Measurements from ENCODE around the gene RNF8. TPM values are rescaled to one million over a fixed set of nuclear protein-coding genes. Genes with fewer than 3 reads are reported as not detected.

RNF8 gene
- total and polyA plus RNA-seq, 2 donors (not counting 3 experiments of a cell fraction or from before 2014, with no cell fraction given): 16.6 to 27.3 TPM

DNA sequence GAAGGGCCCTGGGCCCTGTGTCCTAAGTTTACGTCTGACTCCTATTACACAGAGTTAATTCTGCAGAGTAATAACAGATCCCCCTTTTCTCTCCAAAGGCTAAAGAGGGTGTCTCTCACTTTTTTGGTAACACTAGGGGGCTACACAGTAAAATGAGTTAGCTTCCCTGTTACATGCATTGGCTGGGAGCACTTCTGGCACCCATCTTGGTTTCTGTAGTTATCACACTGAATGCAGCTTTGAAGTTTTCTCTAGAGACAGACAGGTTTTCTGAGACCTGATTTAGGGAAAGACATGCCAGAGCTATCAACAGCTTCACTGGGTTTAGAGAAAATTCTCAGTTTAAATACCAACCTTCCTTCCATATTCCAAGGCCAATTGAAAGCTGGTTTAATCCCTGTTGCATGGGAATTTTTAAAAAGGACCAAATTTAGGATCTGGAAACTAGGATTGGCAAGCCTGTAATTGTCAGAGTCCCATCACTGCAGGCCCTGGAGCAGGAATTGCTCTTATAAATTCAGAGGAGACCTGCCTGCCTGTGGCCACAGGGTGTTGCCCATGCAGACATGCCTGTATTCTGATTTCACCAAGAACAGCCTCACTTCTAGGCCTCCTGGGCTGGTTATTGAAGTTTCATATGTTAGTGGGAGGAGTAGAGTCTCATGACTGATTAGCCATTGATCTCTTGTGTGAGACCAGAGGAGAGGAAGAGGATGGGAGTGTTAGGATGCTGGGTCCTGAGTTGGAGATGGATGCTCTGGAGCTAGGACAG lies 29.4 kb downstream of the RNF8 start:
- FAIRE-seq (no peak), DNase-seq (ENCODE audit: low read depth, low spot score) (no peak)
- H3K4me1 ChIP-seq (ENCODE audit: control insufficient read depth, extremely low read depth, insufficient read depth, low read length): no peaks in the 10 kb centered on the region
- POLR2A ChIA-PET: no interaction called here
- dilution Hi-C loops (cut with MboI; ENCODE audit: extremely low pct_ligation_motif_present, low sequenced_read_pairs) (no loop called here), intact Hi-C loops (cut with micrococcal nuclease) (loop anchor here (2.0 kb wide), 1 partner anchor 310 kb away; no protein-coding TSS in a partner anchor)
- H2AFZ ChIP-seq (ENCODE audit: low read depth, low read length): no peak overlapping the region
- no peaks in the 10 kb centered on the region for H4K20me1 ChIP-seq (replicated peaks; ENCODE audit: control insufficient read depth, extremely low read depth, insufficient read depth, low read length)
- no peak overlapping the region for H3K4me3 ChIP-seq (replicated peaks in 1 of 3; ENCODE audit: insufficient read depth in 1 of 3, low read depth in 1 of 3, low read length in 3 of 3)
- H3K9me3 ChIP-seq (replicated peaks; ENCODE audit: control insufficient read depth, insufficient read depth, low read length): no peaks in the 10 kb centered on the region
- H3K27me3 ChIP-seq (ENCODE audit: control insufficient read depth in 2 of 2, insufficient read depth in 2 of 2, low read length in 2 of 2): no peaks in the 10 kb centered on the region
- BruUV-seq (replicated peaks): no TSS peak
- H3K9me1 ChIP-seq (replicated peaks; ENCODE audit: control insufficient read depth, extremely low read depth, insufficient read depth, low read length): no peaks in the 10 kb centered on the region
- peaks cover 0 to 4% of the 10 kb centered on the region in 2 experiments for H3K36me3 ChIP-seq (ENCODE audit: control insufficient read depth in 2 of 2, extremely low read depth in 1 of 2, insufficient read depth in 2 of 2, low read length in 2 of 2)
- CTCF ChIA-PET: interaction anchor here (1.1 to 1.9 kb wide), 6 partner anchors 8 to 183 kb away, joined by 3 to 10 read pairs (median 4); no protein-coding TSS in a partner anchor
- no peak overlapping the region for H3K4me2 ChIP-seq (ENCODE audit: insufficient read depth, low read length)
- H3K9ac ChIP-seq (replicated peaks; ENCODE audit: extremely low read depth, insufficient read depth, low read length): no peak overlapping the region
- TF ChIP-seq EZH2 (IDR thresholded peaks at IDR 0.05; ENCODE audit: borderline replicate concordance, low read depth, low read length, severe bottlenecking): no peak
- no peak for TF ChIP-seq JUN (IDR thresholded peaks at IDR 0.05; ENCODE audit: borderline replicate concordance, insufficient read depth, insufficient read length, low read depth)
- TF ChIP-seq POLR2A (IDR thresholded peaks at IDR 0.05; ENCODE audit: low read depth, low read length): no peak
- TF ChIP-seq FOS (IDR thresholded peaks at IDR 0.05; ENCODE audit: borderline replicate concordance, insufficient read depth, low read length): no peak
- TF ChIP-seq, protein P1, sequence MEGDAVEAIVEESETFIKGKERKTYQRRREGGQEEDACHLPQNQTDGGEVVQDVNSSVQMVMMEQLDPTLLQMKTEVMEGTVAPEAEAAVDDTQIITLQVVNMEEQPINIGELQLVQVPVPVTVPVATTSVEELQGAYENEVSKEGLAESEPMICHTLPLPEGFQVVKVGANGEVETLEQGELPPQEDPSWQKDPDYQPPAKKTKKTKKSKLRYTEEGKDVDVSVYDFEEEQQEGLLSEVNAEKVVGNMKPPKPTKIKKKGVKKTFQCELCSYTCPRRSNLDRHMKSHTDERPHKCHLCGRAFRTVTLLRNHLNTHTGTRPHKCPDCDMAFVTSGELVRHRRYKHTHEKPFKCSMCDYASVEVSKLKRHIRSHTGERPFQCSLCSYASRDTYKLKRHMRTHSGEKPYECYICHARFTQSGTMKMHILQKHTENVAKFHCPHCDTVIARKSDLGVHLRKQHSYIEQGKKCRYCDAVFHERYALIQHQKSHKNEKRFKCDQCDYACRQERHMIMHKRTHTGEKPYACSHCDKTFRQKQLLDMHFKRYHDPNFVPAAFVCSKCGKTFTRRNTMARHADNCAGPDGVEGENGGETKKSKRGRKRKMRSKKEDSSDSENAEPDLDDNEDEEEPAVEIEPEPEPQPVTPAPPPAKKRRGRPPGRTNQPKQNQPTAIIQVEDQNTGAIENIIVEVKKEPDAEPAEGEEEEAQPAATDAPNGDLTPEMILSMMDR (IDR thresholded peaks at IDR 0.05; ENCODE audit: extremely low read depth in 1 of 2, insufficient read depth in 1 of 2, low read depth in 1 of 2, low read length in 2 of 2): no peak
- no peak for TF ChIP-seq MYC (IDR thresholded peaks at IDR 0.05; ENCODE audit: low read depth, low read length)
- TF ChIP-seq, protein P2, sequence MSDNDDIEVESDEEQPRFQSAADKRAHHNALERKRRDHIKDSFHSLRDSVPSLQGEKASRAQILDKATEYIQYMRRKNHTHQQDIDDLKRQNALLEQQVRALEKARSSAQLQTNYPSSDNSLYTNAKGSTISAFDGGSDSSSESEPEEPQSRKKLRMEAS (IDR thresholded peaks at IDR 0.05; ENCODE audit: insufficient read depth, insufficient read length): no peak
- TF ChIP-seq GATA2 (IDR thresholded peaks at IDR 0.05; ENCODE audit: insufficient read depth, insufficient read length, low read depth, low read length): no peak
- TF ChIP-seq POLR2AphosphoS5 (IDR thresholded peaks at IDR 0.05; ENCODE audit: insufficient read depth, low read depth, low read length): no peak
- H3K79me2 ChIP-seq (ENCODE audit: control insufficient read depth, insufficient read depth, low read length): no peaks in the 10 kb centered on the region
- H3K27ac ChIP-seq (ENCODE audit: insufficient read depth, low read depth, low read length): no peak overlapping the region
